Activated CD4-positive, CD25-positive, alpha-beta regulatory T cell treated with anti-CD3 and anti-CD28 coated beads, Interleukin-2, amount 50 U/mL, for 72 hours (primary cell): ENCODE data around the gene ATF7IP.
"Not testable (repeated sequence)": the region's sequence is repeated elsewhere in the genome, so short reads cannot be mapped to it uniquely, and the experiment has no call there.

Experiments
- DNase-seq: peaks from one replicate; pipeline ENCODE4 v3.0.0; 2021

Gene ATF7IP

GRCh38 chr12:14384783-14385638 lies 19.5 kb downstream of the ATF7IP start:
- DNase-seq, result no peak

GRCh38 chr12:14387219-14387871 lies 21.9 kb downstream of the ATF7IP start:
- no peak for DNase-seq

GRCh38 chr12:14390449-14390848 lies 25.0 kb downstream of the ATF7IP start:
- DNase-seq, result no peak

GRCh38 chr12:14390870-14391530 lies 25.5 kb downstream of the ATF7IP start:
- no peak for DNase-seq

- no peak for DNase-seq
These were observed 28.3 kb downstream of the ATF7IP start for GRCh38 chr12:14393751-14394150.

- DNase-seq, result no peak
These were observed 29.0 kb downstream of the ATF7IP start for GRCh38 chr12:14394317-14395073.

- DNase-seq, result no peak
These were observed 29.7 kb downstream of the ATF7IP start for GRCh38 chr12:14395074-14395778.

- no peak for DNase-seq
These were observed 30.6 kb downstream of the ATF7IP start for GRCh38 chr12:14396071-14396470.

- no peak for DNase-seq
These were observed 34.4 kb downstream of the ATF7IP start for GRCh38 chr12:14399871-14400270.

- DNase-seq, result no peak
These were observed 35.1 kb downstream of the ATF7IP start for GRCh38 chr12:14400599-14400998.

GRCh38 chr12:14401267-14401666 lies 35.8 kb downstream of the ATF7IP start:
- not testable (repeated sequence) for DNase-seq

GRCh38 chr12:14402697-14403096 lies 37.2 kb downstream of the ATF7IP start:
- DNase-seq, result no peak

- DNase-seq, result no peak
These were observed 37.8 kb downstream of the ATF7IP start for GRCh38 chr12:14403293-14403692.

- DNase-seq, result no peak
These were observed 38.3 kb downstream of the ATF7IP start for GRCh38 chr12:14403711-14404196.

GRCh38 chr12:14405407-14405806 lies 39.9 kb downstream of the ATF7IP start:
- DNase-seq, result not testable (repeated sequence)

- DNase-seq, result no peak
These were observed 42.7 kb downstream of the ATF7IP start for GRCh38 chr12:14408208-14408607.

GRCh38 chr12:14410177-14410576 lies 44.7 kb downstream of the ATF7IP start:
- DNase-seq, result no peak

GRCh38 chr12:14410841-14411569 lies 45.5 kb downstream of the ATF7IP start:
- no peak for DNase-seq

- DNase-seq, result no peak
These were observed 51.2 kb downstream of the ATF7IP start for GRCh38 chr12:14416658-14417057.

GRCh38 chr12:14417715-14418114 lies 52.2 kb downstream of the ATF7IP start:
- DNase-seq, result peak; percentile 53

- DNase-seq, result no peak
These were observed 53.0 kb downstream of the ATF7IP start for GRCh38 chr12:14418451-14418890.
